Upper lobe of right lung (tissue), 1 donor: Measurements from ENCODE around the gene RYR1. TPM values are rescaled to one million over a fixed set of nuclear protein-coding genes. Genes with fewer than 3 reads are reported as not detected.

ENCODE experiments used
- ATAC-seq: fragments of 200-7000 bp; cut with Tn5 transposase; one replicate; pipeline ENCODE4 v1.9.1; 2020; ENCODE audit warnings: mild to moderate bottlenecking, moderate library complexity
- DNase-seq: peaks from one replicate; pipeline ENCODE4 v3.0.0-alpha.2; 2020
- H3K27ac ChIP-seq: fragments of 200-600 bp; one replicate; pipeline ENCODE4 v1.8.0; 2022
- H3K27me3 ChIP-seq: fragments of 200-600 bp; one replicate; pipeline ENCODE4 v1.8.0; 2022; ENCODE audit warnings: mild to moderate bottlenecking
- H3K36me3 ChIP-seq: fragments of 200-600 bp; one replicate; pipeline ENCODE4 v1.8.0; 2022
- H3K4me1 ChIP-seq: fragments of 200-600 bp; one replicate; pipeline ENCODE4 v1.8.0; 2022
- H3K4me3 ChIP-seq: fragments of 200-600 bp; one replicate; pipeline ENCODE4 v1.8.0; 2022; ENCODE audit warnings: mild to moderate bottlenecking
- H3K9me3 ChIP-seq: fragments of 200-600 bp; one replicate; pipeline ENCODE4 v1.8.0; 2022
- intact Hi-C: fragments of 100-400 bp; cut with DNase I; formaldehyde crosslinking; loops from one replicate; pipeline ENCODE4 v1.11.0; 2022
- total RNA-seq: library from RNA; stranded (reverse); fragmentation: NEBNext Ultra II Directional; extraction: Animal tissue kit (Norgen Biotek cat#: 25700); gene quantifications from one replicate; pipeline ENCODE4 v1.2.1, GENCODE V29; 2021
- TF ChIP-seq, protein P1 (sequence below): fragments of 200-600 bp; IDR thresholded peaks from one replicate; pipeline ENCODE4 v1.8.0; 2022; ENCODE audit warnings: antibody characterized with exemption
- donor health status: DM: no; HTN: yes; CAD: no; lungs with severe emphysema.

The RYR1 gene
- total RNA-seq, 1 donor from 2014 or later: 6.5 TPM

DNA sequence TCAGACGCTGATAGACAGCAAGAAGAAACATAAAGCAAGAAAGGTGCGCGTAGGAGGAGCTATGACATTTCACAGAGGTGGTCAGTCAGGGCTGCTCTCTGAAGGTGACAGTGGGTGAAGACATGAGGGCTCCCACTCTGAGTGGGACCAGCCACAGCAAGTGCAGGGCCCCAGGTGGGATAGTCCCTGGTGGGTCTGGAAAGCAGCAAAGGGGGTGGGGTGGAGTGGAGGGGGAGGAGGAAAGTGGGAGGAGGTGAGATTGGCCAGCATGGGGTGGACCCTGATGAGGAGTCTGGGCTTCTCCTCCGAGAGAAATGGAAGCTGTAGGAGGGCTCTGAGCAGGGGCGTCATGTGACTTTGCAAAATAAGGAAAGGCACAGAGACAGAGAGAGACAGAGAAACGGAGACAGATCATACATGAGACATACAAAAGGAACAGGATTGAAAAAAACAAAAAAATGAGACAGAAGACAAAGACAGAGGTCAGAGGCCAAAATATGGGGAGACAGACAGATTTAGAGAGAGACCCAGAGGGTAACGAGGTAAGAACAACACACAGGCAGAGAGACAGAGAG lies 181.6 kb downstream of the RYR1 start:
- H3K27me3 ChIP-seq: no peaks in the 10 kb centered on the region
- H3K27ac ChIP-seq: no peak overlapping the region
- H3K36me3 ChIP-seq: peaks cover under 1% of the 10 kb centered on the region
- no peak for DNase-seq
- no peak for ATAC-seq
- intact Hi-C loops: no loop called here
- H3K4me1 ChIP-seq: peaks cover 15% of the 10 kb centered on the region
- no peaks in the 10 kb centered on the region for H3K9me3 ChIP-seq
- TF ChIP-seq, protein P1, sequence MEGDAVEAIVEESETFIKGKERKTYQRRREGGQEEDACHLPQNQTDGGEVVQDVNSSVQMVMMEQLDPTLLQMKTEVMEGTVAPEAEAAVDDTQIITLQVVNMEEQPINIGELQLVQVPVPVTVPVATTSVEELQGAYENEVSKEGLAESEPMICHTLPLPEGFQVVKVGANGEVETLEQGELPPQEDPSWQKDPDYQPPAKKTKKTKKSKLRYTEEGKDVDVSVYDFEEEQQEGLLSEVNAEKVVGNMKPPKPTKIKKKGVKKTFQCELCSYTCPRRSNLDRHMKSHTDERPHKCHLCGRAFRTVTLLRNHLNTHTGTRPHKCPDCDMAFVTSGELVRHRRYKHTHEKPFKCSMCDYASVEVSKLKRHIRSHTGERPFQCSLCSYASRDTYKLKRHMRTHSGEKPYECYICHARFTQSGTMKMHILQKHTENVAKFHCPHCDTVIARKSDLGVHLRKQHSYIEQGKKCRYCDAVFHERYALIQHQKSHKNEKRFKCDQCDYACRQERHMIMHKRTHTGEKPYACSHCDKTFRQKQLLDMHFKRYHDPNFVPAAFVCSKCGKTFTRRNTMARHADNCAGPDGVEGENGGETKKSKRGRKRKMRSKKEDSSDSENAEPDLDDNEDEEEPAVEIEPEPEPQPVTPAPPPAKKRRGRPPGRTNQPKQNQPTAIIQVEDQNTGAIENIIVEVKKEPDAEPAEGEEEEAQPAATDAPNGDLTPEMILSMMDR: no peak
- no peak overlapping the region for H3K4me3 ChIP-seq

DNA sequence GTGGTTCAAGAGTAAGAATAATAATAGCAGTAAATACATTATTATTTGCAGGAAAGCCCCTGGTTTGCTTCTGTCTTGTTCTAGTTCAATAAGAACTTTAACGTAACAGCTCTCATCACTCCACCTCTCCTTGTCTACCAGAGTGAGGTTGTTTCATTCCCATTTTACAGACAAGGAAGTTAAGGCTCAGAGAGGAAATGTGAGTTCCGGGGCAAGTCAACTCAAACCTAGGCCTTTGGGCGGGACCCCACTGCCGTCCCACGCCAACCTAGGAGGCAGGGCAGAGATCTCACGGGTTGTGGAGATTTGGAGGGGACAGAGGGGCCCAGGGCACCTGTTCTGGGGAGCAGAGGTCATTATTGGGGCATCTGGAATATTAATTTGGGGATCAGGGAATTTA lies 182.8 kb downstream of the RYR1 start:
- TF ChIP-seq, protein P1: no peak
- Histone ChIP-seq H3K27me3 (no peaks in the 10 kb centered on the region), H3K27ac (no peak overlapping the region), H3K4me1 (peaks cover 19% of the 10 kb centered on the region), H3K36me3 (peaks cover 12% of the 10 kb centered on the region), H3K9me3 (no peaks in the 10 kb centered on the region), H3K4me3 (no peak overlapping the region)
- DNase-seq: no peak
- intact Hi-C loops: no loop called here
- ATAC-seq: no peak

DNA sequence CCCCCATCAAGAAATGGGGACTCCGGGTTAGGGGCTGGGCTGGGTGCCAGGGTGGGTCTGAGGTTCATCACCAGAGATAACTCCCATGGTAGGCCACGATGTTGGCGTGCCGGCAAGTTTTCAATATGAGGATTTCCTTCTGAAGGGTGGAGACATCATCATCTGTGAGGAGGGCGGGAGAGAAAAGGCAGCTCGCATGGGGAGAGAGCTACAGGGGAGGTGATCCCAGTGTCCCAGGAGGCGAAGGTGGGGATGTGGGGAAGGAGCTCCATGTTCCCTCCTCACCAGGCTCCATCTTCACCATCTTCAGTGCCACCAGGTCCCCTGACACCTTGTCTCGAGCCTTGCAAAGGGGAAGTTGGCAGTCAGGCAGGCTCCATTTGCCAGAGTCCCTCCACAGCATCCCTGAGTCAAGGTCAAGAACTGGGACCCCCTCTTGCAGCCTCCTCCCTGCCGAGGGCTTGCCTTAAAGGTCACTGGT lies 183.8 kb downstream of the RYR1 start:
- no peaks in the 10 kb centered on the region for H3K9me3 ChIP-seq
- TF ChIP-seq, protein P1: no peak
- peaks cover 19% of the 10 kb centered on the region for H3K4me1 ChIP-seq
- H3K36me3 ChIP-seq: peaks cover 23% of the 10 kb centered on the region
- peak overlapping the region; percentile 82 for H3K4me3 ChIP-seq
- no peak for ATAC-seq
- no peak for DNase-seq
- intact Hi-C loops: no loop called here
- H3K27me3 ChIP-seq: no peaks in the 10 kb centered on the region
- H3K27ac ChIP-seq: peak overlapping the region; percentile 84

DNA sequence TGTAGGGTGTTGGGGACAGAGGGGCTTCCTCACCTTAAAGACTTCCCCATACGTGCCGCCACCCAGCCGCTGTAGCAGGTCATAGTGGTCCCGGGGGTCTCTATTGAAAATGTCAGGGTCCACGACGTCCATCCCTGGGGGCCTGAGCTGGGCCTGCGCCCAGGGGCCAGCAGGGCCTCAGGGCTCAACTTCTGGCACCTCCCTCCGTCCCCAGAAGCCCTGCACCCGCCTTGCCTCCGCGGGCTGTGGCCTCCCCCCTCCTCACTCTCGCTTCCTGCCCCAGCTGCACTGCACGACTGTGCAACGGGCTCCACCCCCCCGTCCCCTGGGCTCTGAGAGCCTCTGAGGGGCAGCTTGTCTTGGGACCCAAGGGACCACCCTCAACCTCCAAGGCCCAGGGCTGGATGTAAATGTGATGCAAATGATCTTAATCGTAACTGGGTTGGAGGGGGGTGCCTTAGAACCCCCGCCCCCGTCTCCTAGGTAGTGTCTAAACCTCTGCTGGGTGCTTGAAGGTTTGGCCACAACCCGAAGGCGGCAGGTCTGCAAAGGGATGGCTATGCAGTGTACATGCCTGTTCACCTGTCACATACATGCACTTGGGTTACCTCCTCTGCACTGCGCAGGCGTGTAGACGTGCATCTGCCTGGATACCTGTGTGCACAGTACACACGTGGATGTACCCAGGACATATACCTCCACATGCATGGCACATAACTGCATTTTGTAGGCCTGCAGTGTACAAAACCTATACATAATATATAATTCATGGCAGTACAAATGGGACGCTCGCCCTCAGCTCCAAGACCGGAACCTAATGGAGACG lies 184.5 kb downstream of the RYR1 start, which contains the start of gene MAP4K1:
MAP4K1 (minus strand) TSS at position 190 of the 826 bp plus-strand sequence; CDS start at position 132, 58 bp downstream.
- ATAC-seq (peak; percentile 13), DNase-seq (peak; percentile 74)
- Histone ChIP-seq H3K36me3 (peaks cover 27% of the 10 kb centered on the region), H3K27me3 (no peaks in the 10 kb centered on the region), H3K4me3 (peak within 1 kb of the TSS; percentile 82), H3K27ac (peak within 1 kb of the TSS; percentile 84), H3K4me1 (peaks cover 19% of the 10 kb centered on the region), H3K9me3 (no peaks in the 10 kb centered on the region)
- intact Hi-C loops: no loop called here
- TF ChIP-seq, protein P1: no peak

DNA sequence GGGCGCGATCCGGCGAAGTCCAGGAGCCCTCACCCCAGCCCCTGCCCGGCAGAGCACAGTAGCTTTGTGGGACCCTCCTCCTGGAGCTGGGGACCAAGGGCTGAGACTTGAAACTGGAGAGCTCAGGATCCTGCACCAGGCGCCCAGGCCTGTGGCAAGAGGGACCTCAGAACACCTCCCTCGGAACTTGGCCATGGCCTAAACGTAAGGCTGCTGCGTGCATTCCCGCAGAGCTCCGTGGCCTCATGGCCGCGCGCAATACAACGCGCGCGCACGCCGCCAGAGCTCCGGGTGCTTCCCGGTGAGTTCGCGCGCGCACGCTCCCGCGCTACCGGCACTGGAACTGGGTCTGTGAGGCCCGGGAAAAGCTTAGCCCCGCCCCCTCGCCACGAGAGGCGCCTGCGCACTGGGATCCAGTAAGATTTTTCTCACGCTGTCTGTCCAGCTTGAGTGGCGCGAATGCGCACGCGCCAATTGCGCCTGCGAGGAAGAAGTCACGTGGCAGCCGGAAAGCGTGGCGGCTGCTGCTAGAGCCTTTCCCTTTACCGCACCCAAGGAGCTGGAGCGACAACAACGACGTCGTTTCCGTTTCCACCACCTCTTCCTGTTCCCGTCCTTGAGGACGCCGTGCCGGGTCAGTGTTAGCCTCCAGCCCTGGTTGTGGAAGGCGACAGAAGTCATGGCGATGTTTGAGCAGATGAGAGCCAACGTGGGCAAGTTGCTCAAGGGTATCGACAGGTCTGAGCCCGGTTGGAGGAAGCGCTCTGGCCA lies 185.3 kb downstream of the RYR1 start, which contains the start of gene EIF3K:
EIF3K (plus strand) TSS at position 599 of the 771 bp plus-strand sequence; CDS start at position 680, 81 bp downstream.
- Histone ChIP-seq H3K9me3 (no peaks in the 10 kb centered on the region), H3K36me3 (peaks cover 35% of the 10 kb centered on the region), H3K27ac (peak within 1 kb of the TSS; percentile 84), H3K27me3 (no peaks in the 10 kb centered on the region), H3K4me3 (peak within 1 kb of the TSS; percentile 82), H3K4me1 (peaks cover 19% of the 10 kb centered on the region)
- intact Hi-C loops: no loop called here
- peak; percentile 100 for DNase-seq
- TF ChIP-seq, protein P1: no peak
- peak; percentile 95 for ATAC-seq
